Measurements from ENCODE around the gene GTPBP6.

Gene GTPBP6

GRCh38 chrX:316351-317325 lies 2.0 kb downstream of the GTPBP6 start:
- TF ChIP-seq CTCF (IDR thresholded peaks at IDR 0.05; ENCODE audit: insufficient read depth, low read length, poor library complexity, severe bottlenecking), result no peak
- no peak for DNase-seq (ENCODE audit: extremely low read depth, insufficient read length)
- Histone ChIP-seq H3K27me3 (replicated peaks; ENCODE audit: control insufficient read depth, insufficient read depth, low read length) (no peaks in the 10 kb centered on the region), H3K4me3 (replicated peaks; ENCODE audit: low read depth, low read length) (no peak overlapping the region), H3K36me3 (ENCODE audit: control insufficient read depth, insufficient read depth, low read length) (peaks cover 26% of the 10 kb centered on the region)

- peaks cover 36% of the 10 kb centered on the region for H3K36me3 ChIP-seq (ENCODE audit: control insufficient read depth, insufficient read depth, low read length)
- no peak for TF ChIP-seq CTCF (IDR thresholded peaks at IDR 0.05; ENCODE audit: insufficient read depth, low read length, poor library complexity, severe bottlenecking)
- H3K4me3 ChIP-seq (replicated peaks; ENCODE audit: low read depth, low read length), result no peak overlapping the region
- no peaks in the 10 kb centered on the region for H3K27me3 ChIP-seq (replicated peaks; ENCODE audit: control insufficient read depth, insufficient read depth, low read length)
- no peak for DNase-seq (ENCODE audit: extremely low read depth, insufficient read length)
Observed at GRCh38 chrX:314781-315595, 3.6 kb downstream of the GTPBP6 start.

- Histone ChIP-seq H3K27me3 (replicated peaks; ENCODE audit: control insufficient read depth, insufficient read depth, low read length) (no peaks in the 10 kb centered on the region), H3K4me3 (replicated peaks; ENCODE audit: low read depth, low read length) (no peak overlapping the region), H3K36me3 (ENCODE audit: control insufficient read depth, insufficient read depth, low read length) (peaks cover 39% of the 10 kb centered on the region)
- no peak for DNase-seq (ENCODE audit: extremely low read depth, insufficient read length)
- TF ChIP-seq CTCF (IDR thresholded peaks at IDR 0.05; ENCODE audit: insufficient read depth, low read length, poor library complexity, severe bottlenecking), result no peak
Observed at GRCh38 chrX:314049-314448, 4.5 kb downstream of the GTPBP6 start.

- no peaks in the 10 kb centered on the region for H3K27me3 ChIP-seq (replicated peaks; ENCODE audit: control insufficient read depth, insufficient read depth, low read length)
- no peak for DNase-seq (ENCODE audit: extremely low read depth, insufficient read length)
- no peak for TF ChIP-seq CTCF (IDR thresholded peaks at IDR 0.05; ENCODE audit: insufficient read depth, low read length, poor library complexity, severe bottlenecking)
- no peak overlapping the region for H3K4me3 ChIP-seq (replicated peaks; ENCODE audit: low read depth, low read length)
- peaks cover 40% of the 10 kb centered on the region for H3K36me3 ChIP-seq (ENCODE audit: control insufficient read depth, insufficient read depth, low read length)
Observed at GRCh38 chrX:313546-313945, 5.0 kb downstream of the GTPBP6 start.

- no peak for DNase-seq (ENCODE audit: extremely low read depth, insufficient read length)
Observed at GRCh38 chrX:312621-313331, 5.8 kb downstream of the GTPBP6 start.

More at GRCh38 chrX:312621-313331, 5.8 kb downstream of the GTPBP6 start:
- Histone ChIP-seq H3K27me3 (replicated peaks; ENCODE audit: control insufficient read depth, insufficient read depth, low read length) (no peaks in the 10 kb centered on the region), H3K4me3 (replicated peaks; ENCODE audit: low read depth, low read length) (no peak overlapping the region), H3K36me3 (ENCODE audit: control insufficient read depth, insufficient read depth, low read length) (peaks cover 40% of the 10 kb centered on the region)
- TF ChIP-seq CTCF (IDR thresholded peaks at IDR 0.05; ENCODE audit: insufficient read depth, low read length, poor library complexity, severe bottlenecking), result no peak
